ENCODE measurements around the gene ERVV-1. TPM values are rescaled to one million over a fixed set of nuclear protein-coding genes. Genes with fewer than 3 reads are reported as not detected.
"Not testable (repeated sequence)": the region's sequence is repeated elsewhere in the genome, so short reads cannot be mapped to it uniquely, and the experiment has no call there.

Gene ERVV-1, protein sequence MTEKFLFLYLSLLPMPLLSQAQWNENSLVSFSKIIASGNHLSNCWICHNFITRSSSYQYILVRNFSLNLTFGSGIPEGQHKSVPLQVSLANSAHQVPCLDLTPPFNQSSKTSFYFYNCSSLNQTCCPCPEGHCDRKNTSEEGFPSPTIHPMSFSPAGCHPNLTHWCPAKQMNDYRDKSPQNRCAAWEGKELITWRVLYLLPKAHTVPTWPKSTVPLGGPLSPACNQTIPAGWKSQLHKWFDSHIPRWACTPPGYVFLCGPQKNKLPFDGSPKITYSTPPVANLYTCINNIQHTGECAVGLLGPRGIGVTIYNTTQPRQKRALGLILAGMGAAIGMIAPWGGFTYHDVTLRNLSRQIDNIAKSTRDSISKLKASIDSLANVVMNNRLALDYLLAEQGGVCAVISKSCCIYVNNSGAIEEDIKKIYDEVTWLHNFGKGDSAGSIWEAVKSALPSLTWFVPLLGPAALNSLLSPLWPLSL
- not detected for total RNA-seq

GRCh38 chr19:53013621-53014020 lies at the start of gene ERVV-1:
Gene ERVV-1 (plus strand): TSS chr19:53013921. CDS start chr19:53014091, 170 bp downstream.
- Histone ChIP-seq H3K4me1 (no peaks in the 10 kb centered on the region), H3K9me3 (no peaks in the 10 kb centered on the region), H3K4me3 (no peak within 1 kb of the TSS), H3K27me3 (no peaks in the 10 kb centered on the region), H3K36me3 (no peaks in the 10 kb centered on the region), H3K27ac (no peak within 1 kb of the TSS)
- no peak for DNase-seq (ENCODE audit: low spot score in 2 of 2)
- intact Hi-C loops (cut with DNase I; ENCODE audit: low total_unique reads): no loop called here
- TF ChIP-seq, protein P1, sequence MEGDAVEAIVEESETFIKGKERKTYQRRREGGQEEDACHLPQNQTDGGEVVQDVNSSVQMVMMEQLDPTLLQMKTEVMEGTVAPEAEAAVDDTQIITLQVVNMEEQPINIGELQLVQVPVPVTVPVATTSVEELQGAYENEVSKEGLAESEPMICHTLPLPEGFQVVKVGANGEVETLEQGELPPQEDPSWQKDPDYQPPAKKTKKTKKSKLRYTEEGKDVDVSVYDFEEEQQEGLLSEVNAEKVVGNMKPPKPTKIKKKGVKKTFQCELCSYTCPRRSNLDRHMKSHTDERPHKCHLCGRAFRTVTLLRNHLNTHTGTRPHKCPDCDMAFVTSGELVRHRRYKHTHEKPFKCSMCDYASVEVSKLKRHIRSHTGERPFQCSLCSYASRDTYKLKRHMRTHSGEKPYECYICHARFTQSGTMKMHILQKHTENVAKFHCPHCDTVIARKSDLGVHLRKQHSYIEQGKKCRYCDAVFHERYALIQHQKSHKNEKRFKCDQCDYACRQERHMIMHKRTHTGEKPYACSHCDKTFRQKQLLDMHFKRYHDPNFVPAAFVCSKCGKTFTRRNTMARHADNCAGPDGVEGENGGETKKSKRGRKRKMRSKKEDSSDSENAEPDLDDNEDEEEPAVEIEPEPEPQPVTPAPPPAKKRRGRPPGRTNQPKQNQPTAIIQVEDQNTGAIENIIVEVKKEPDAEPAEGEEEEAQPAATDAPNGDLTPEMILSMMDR (IDR thresholded peaks at IDR 0.05): no peak
- TF ChIP-seq POLR2AphosphoS5 (IDR thresholded peaks at IDR 0.05) (no peak), POLR2A (IDR thresholded peaks at IDR 0.05) (no peak)

GRCh38 chr19:52967772-52968171 lies 45.9 kb upstream of the ERVV-1 start:
- no peak for TF ChIP-seq POLR2A (IDR thresholded peaks at IDR 0.05)
- TF ChIP-seq, protein P1 (IDR thresholded peaks at IDR 0.05): no peak
- TF ChIP-seq POLR2AphosphoS5 (IDR thresholded peaks at IDR 0.05): no peak
- Histone ChIP-seq H3K4me1 (no peaks in the 10 kb centered on the region), H3K36me3 (no peaks in the 10 kb centered on the region), H3K4me3 (no peak overlapping the region), H3K27me3 (no peaks in the 10 kb centered on the region), H3K27ac (no peak overlapping the region), H3K9me3 (peaks cover 0 to 22% of the 10 kb centered on the region in 2 donors)
- intact Hi-C loops (cut with DNase I; ENCODE audit: low total_unique reads): no loop called here
- DNase-seq (ENCODE audit: low spot score in 2 of 2): no peak

GRCh38 chr19:52981329-52981728 lies 32.4 kb upstream of the ERVV-1 start:
- TF ChIP-seq, protein P1 (IDR thresholded peaks at IDR 0.05): no peak
- TF ChIP-seq POLR2A (IDR thresholded peaks at IDR 0.05) (no peak), POLR2AphosphoS5 (IDR thresholded peaks at IDR 0.05) (no peak)
- DNase-seq (ENCODE audit: low spot score in 2 of 2): no peak
- Histone ChIP-seq H3K27me3 (no peaks in the 10 kb centered on the region), H3K9me3 (peaks cover 0 to 9% of the 10 kb centered on the region in 2 donors), H3K36me3 (peaks cover 5% of the 10 kb centered on the region), H3K4me3 (no peak overlapping the region), H3K4me1 (no peaks in the 10 kb centered on the region), H3K27ac (no peak overlapping the region)
- intact Hi-C loops (cut with DNase I; ENCODE audit: low total_unique reads): no loop called here

- intact Hi-C loops (cut with DNase I; ENCODE audit: low total_unique reads); H3K27me3 ChIP-seq; DNase-seq (ENCODE audit: low spot score in 2 of 2): not testable (repeated sequence)
Measured at GRCh38 chr19:52983167-52983566, 30.6 kb upstream of the ERVV-1 start.

GRCh38 chr19:52987221-52987620 lies 26.5 kb upstream of the ERVV-1 start:
- no peak overlapping the region for H3K4me3 ChIP-seq
- H3K36me3 ChIP-seq: peaks cover 5% of the 10 kb centered on the region
- peaks cover 0 to 9% of the 10 kb centered on the region in 2 donors for H3K9me3 ChIP-seq
- no peak overlapping the region for H3K27ac ChIP-seq
- intact Hi-C loops (cut with DNase I; ENCODE audit: low total_unique reads): no loop called here
- TF ChIP-seq POLR2A (IDR thresholded peaks at IDR 0.05) (no peak), POLR2AphosphoS5 (IDR thresholded peaks at IDR 0.05) (no peak)
- TF ChIP-seq, protein P1 (IDR thresholded peaks at IDR 0.05): no peak
- H3K4me1 ChIP-seq: no peaks in the 10 kb centered on the region
- DNase-seq (ENCODE audit: low spot score in 2 of 2): no peak
- H3K27me3 ChIP-seq: no peaks in the 10 kb centered on the region

More at GRCh38 chr19:52983167-52983566, 30.6 kb upstream of the ERVV-1 start:
- H3K9me3 ChIP-seq, H3K4me3 ChIP-seq, H3K4me1 ChIP-seq, H3K27ac ChIP-seq, H3K36me3 ChIP-seq: not testable (repeated sequence)

Measured in breast epithelium (tissue), 4 donors.